A673 (cell line): Measurements from ENCODE around the gene UBE2E2. TPM values are rescaled to one million over a fixed set of nuclear protein-coding genes. Genes with fewer than 3 reads are reported as not detected.
A peak's percentile ranks its signal among the peaks of the same experiment; 100 is the strongest.

ENCODE experiments used
- BruUV-seq: library from RNA; stranded (reverse); fragments of 400-500 nt; replicated peaks from 2 replicates; lab custom pipeline; 2021; lab: Mats Ljungman, UMichigan
- CTCF ChIA-PET: fragments of 300-600 bp; sonication (Branson Sonifier 250); formaldehyde crosslinking; loops from one replicate; lab custom pipeline; 2022; ENCODE audit warnings: antibody characterized with exemption; lab: Charles Lee
- POLR2A ChIA-PET: fragments of 300-600 bp; sonication (Branson Sonifier 250); formaldehyde crosslinking; loops from one replicate; lab custom pipeline; 2022; ENCODE audit warnings: antibody characterized with exemption; ENCODE audit not compliant: low non-redundant PET; lab: Charles Lee
- DNase-seq: peaks from one replicate; pipeline ENCODE4 v3.0.0-alpha.2; 2015; ENCODE audit warnings: low spot score
- H3K27ac ChIP-seq: fragments of 200-600 bp; sonication (generic); 2 replicates; pipeline ENCODE4 v1.5.1; 2016; ENCODE audit warnings: mixed run types, low read depth, mild to moderate bottlenecking, mixed read lengths, antibody characterized with exemption, low read length; ENCODE audit not compliant: poor library complexity, severe bottlenecking
- H3K27me3 ChIP-seq: fragments of 200-600 bp; sonication (generic); replicated peaks from 2 replicates; pipeline ENCODE4 v1.6.1; 2017; ENCODE audit warnings: mixed run types, low read depth, mild to moderate bottlenecking, mixed read lengths, antibody characterized with exemption, low read length; ENCODE audit not compliant: insufficient read depth, poor library complexity
- H3K36me3 ChIP-seq: fragments of 200-600 bp; sonication (generic); 2 replicates; pipeline ENCODE4 v1.6.1; 2016; ENCODE audit warnings: mixed run types, mild to moderate bottlenecking, mixed read lengths, antibody characterized with exemption, low read length; ENCODE audit not compliant: insufficient read depth, poor library complexity, severe bottlenecking
- H3K4me1 ChIP-seq: fragments of 200-600 bp; sonication (generic); 2 replicates; pipeline ENCODE4 v1.6.1; 2017; ENCODE audit warnings: mixed run types, mild to moderate bottlenecking, mixed read lengths, antibody characterized with exemption, low read length; ENCODE audit not compliant: insufficient read depth, poor library complexity, severe bottlenecking
- H3K4me3 ChIP-seq: fragments of 200-600 bp; sonication (generic); 2 replicates; pipeline ENCODE4 v1.5.1; 2016; ENCODE audit warnings: low read depth, mixed run types, mild to moderate bottlenecking, mixed read lengths, low read length; ENCODE audit not compliant: poor library complexity, severe bottlenecking
- H3K9me3 ChIP-seq: fragments of 200-600 bp; sonication (generic); 2 replicates; pipeline ENCODE4 v1.6.1; 2016; ENCODE audit warnings: mixed run types, low read depth, mild to moderate bottlenecking, mixed read lengths, antibody characterized with exemption, low read length; ENCODE audit not compliant: poor library complexity, severe bottlenecking
- EZH2 ChIP-seq: fragments of 200-600 bp; sonication (generic); IDR thresholded peaks from 2 replicates; pipeline ENCODE4 v1.6.1; 2017; ENCODE audit warnings: borderline replicate concordance, low read depth, mild to moderate bottlenecking, mixed read lengths, antibody characterized with exemption, low read length; ENCODE audit not compliant: poor library complexity, severe bottlenecking
- intact Hi-C: fragments of 100-400 bp; cut with micrococcal nuclease; formaldehyde crosslinking; loops from one replicate; pipeline ENCODE4 v1.10.0; 2022; ENCODE audit not compliant: unreplicated experiment
- total RNA-seq: library from RNA; stranded (reverse); gene quantifications from 2 replicates; pipeline ENCODE4 v1.2.3, GENCODE V29; 2021
- TF ChIP-seq, protein P1 (sequence below): fragments of 300-800, 200-600 bp; sonication (generic); conservative IDR thresholded peaks from 2 replicates; pipeline ENCODE4 v1.5.1; 2017; ENCODE audit warnings: low read depth, mild to moderate bottlenecking, antibody characterized with exemption, low read length, moderate library complexity, mixed read lengths

The UBE2E2 gene
- total RNA-seq, 1 experiment from 2014 or later, result 2.0 TPM

DNA sequence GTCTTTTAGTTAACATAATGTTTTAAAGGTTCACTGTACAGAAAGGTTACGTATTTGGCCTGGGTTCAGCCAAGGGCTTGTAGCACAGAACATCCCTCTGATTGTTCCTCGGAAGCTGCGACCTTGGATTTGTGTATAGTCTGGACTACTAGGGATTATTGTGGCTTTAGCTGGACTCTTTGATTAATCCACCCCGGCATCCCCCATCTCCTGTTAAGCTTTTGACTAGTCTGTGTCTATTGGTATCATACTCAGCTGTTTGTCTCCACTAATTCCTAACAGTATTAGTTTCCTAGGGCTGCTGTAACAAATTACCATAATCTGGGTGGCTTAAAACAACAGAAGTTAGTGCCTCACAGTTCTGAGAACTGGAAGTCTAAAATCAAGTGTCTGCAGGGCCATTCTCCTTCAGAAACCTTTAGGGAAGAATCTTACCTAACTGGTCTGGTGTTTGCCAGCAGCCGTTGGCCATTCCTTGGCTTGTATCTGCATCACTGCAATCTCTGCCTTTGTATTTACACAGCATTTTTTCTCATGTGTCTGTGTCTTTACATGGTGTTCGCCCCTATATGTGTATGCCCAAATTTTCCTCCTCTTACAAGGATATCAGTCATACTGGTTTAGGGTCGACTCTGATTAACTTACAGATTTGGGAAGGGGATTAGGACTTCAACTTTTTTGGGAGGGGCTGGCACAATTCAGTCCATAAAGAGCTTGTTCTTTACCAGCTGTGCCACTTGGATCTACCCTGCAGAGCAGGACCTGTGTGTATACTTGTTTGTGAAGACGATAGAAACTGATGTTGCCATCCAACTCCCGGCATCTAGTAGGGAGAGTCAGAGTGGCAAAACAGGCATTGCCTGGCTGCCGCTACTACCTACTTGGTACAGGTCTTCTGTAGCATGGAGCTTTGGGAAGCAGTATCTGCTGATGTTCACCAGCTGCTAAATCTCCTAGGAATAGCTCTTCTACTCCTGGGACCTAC, 117.8 kb downstream of the UBE2E2 start:
- ChIA-PET CTCF (no interaction called here), POLR2A (no interaction called here)
- no peaks in the 10 kb centered on the region for H3K4me1 ChIP-seq
- BruUV-seq, result no TSS peak
- H3K36me3 ChIP-seq, result no peaks in the 10 kb centered on the region
- H3K4me3 ChIP-seq, result no peak overlapping the region
- no peak overlapping the region for H3K27ac ChIP-seq
- no peak for TF ChIP-seq EZH2
- TF ChIP-seq, protein P1, sequence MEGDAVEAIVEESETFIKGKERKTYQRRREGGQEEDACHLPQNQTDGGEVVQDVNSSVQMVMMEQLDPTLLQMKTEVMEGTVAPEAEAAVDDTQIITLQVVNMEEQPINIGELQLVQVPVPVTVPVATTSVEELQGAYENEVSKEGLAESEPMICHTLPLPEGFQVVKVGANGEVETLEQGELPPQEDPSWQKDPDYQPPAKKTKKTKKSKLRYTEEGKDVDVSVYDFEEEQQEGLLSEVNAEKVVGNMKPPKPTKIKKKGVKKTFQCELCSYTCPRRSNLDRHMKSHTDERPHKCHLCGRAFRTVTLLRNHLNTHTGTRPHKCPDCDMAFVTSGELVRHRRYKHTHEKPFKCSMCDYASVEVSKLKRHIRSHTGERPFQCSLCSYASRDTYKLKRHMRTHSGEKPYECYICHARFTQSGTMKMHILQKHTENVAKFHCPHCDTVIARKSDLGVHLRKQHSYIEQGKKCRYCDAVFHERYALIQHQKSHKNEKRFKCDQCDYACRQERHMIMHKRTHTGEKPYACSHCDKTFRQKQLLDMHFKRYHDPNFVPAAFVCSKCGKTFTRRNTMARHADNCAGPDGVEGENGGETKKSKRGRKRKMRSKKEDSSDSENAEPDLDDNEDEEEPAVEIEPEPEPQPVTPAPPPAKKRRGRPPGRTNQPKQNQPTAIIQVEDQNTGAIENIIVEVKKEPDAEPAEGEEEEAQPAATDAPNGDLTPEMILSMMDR, result no peak
- no peaks in the 10 kb centered on the region for H3K27me3 ChIP-seq
- DNase-seq, result no peak
- H3K9me3 ChIP-seq, result no peaks in the 10 kb centered on the region
- intact Hi-C loops, result no loop called here

DNA sequence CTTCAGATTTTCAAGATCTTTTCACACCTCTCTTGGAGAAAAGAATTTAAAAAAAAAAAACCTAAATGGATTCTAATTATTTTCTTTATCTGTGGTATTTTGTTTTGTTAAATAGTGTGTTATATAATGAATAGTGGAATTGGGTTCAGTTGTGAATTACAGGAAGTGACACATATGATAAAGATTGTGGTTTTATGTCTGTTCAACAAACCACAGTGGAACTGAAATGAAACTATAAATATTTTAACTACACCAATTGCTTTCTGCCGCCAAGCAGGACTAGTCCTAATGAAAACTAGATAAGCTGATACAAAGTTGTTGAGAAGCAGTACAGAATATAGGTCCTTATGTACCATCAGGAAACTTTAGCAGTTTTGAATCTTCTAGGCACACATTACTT, 121.6 kb downstream of the UBE2E2 start:
- ChIA-PET CTCF (no interaction called here), POLR2A (no interaction called here)
- no peaks in the 10 kb centered on the region for H3K9me3 ChIP-seq
- TF ChIP-seq EZH2, result no peak
- TF ChIP-seq, protein P1, result no peak
- no TSS peak for BruUV-seq
- intact Hi-C loops, result no loop called here
- peak; percentile 1 for DNase-seq
- H3K27ac ChIP-seq, result no peak overlapping the region
- H3K4me3 ChIP-seq, result no peak overlapping the region
- no peaks in the 10 kb centered on the region for H3K4me1 ChIP-seq
- no peaks in the 10 kb centered on the region for H3K36me3 ChIP-seq
- H3K27me3 ChIP-seq, result peaks cover 9% of the 10 kb centered on the region

DNA sequence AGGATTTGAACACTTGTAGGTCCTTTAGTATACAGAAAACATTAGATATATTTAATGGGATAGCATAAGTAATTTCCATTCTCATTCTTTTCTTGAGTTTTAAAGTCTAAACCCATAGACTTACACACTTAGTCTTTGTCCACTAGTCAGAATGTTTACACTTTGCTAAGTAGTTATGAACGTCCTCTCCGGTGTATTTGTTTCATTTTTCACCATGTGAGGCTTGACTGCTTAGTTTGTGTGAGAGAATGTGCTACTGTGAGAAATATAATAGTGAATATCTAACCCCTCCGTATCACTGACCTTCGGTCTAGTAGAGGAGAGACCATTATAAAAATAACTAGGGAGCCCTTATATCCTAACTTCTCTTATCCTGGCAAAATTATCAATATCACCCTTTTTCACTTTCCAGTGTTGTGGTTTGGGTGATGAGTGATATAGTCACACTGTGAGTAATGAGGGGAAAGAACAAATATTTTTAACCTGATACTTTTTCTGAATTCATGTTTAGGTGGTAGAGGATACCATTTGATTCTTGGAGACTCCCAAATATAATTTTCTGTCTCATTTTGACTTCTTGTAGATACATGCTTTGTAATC, 122.4 kb downstream of the UBE2E2 start:
- CTCF ChIA-PET, result no interaction called here
- intact Hi-C loops, result no loop called here
- no TSS peak for BruUV-seq

More for the DNA sequence above, 122.4 kb downstream of the UBE2E2 start:
- Histone ChIP-seq H3K4me3 (no peak overlapping the region), H3K9me3 (no peaks in the 10 kb centered on the region), H3K27ac (no peak overlapping the region), H3K27me3 (peaks cover 12% of the 10 kb centered on the region), H3K4me1 (no peaks in the 10 kb centered on the region), H3K36me3 (no peaks in the 10 kb centered on the region)
- DNase-seq, result no peak
- POLR2A ChIA-PET, result no interaction called here
- TF ChIP-seq, protein P1, result no peak
- no peak for TF ChIP-seq EZH2
